HCT116 (cell line): ENCODE data around the gene FAM221B.

Source experiments
- CTCF ChIP-seq, 3 experiments: fragments of 200-600 bp in 1 of 3; sonication (generic) in 1 of 3; IDR thresholded peaks in 2 of 3; conservative IDR thresholded peaks in 1 of 3; 2 replicates each; pipeline ENCODE4 v1.5.1; 2012 to 2017; ENCODE audit warnings: low read depth in 2 of 3, low read length in 2 of 3, antibody characterized with exemption in 1 of 3, borderline replicate concordance in 1 of 3, control low read depth in 1 of 3, mild to moderate bottlenecking in 1 of 3, mixed read lengths in 1 of 3, mixed run types in 1 of 3, moderate library complexity in 1 of 3; ENCODE audit not compliant: insufficient read depth in 1 of 3
- EGR1 ChIP-seq: IDR thresholded peaks from 2 replicates; pipeline ENCODE4 v1.6.1; 2012; ENCODE audit warnings: low read depth
- ELF1 ChIP-seq: IDR thresholded peaks from 2 replicates; pipeline ENCODE4 v1.6.1; 2012; ENCODE audit warnings: low read depth, borderline replicate concordance
- EZH2 ChIP-seq: fragments of 200-600 bp; sonication (generic); IDR thresholded peaks from 2 replicates; pipeline ENCODE4 v1.6.1; 2017; ENCODE audit warnings: antibody characterized with exemption, mixed run types
- EZH2phosphoT487 ChIP-seq: fragments of 200-600 bp; IDR thresholded peaks from 2 replicates; pipeline ENCODE4 v1.6.1; 2018; ENCODE audit warnings: antibody characterized with exemption, borderline replicate concordance
- FOSL1 ChIP-seq: IDR thresholded peaks from 2 replicates; pipeline ENCODE4 v1.6.1; 2012; ENCODE audit warnings: low read depth
- JUND ChIP-seq: IDR thresholded peaks from 2 replicates; pipeline ENCODE4 v1.6.1; 2012
- POLR2A ChIP-seq: IDR thresholded peaks from 2 replicates; pipeline ENCODE4 v1.7.0; 2011; ENCODE audit warnings: borderline replicate concordance; ENCODE audit not compliant: insufficient read depth, insufficient read length; ENCODE audit errors: extremely low read depth
- RAD21 ChIP-seq: IDR thresholded peaks from 2 replicates; pipeline ENCODE4 v1.6.1; 2012; ENCODE audit warnings: low read depth, mild to moderate bottlenecking
- SP1 ChIP-seq: IDR thresholded peaks from 2 replicates; pipeline ENCODE4 v1.6.1; 2012; ENCODE audit warnings: low read depth
- TCF7L2 ChIP-seq: IDR thresholded peaks from 2 replicates; pipeline ENCODE4 v1.7.0; 2011; ENCODE audit warnings: borderline replicate concordance, inconsistent platforms; ENCODE audit not compliant: insufficient read depth, insufficient read length; ENCODE audit errors: extremely low read depth
- ZBTB33 ChIP-seq: IDR thresholded peaks from 2 replicates; pipeline ENCODE4 v1.6.1; 2011; ENCODE audit warnings: mild to moderate bottlenecking, low read length, moderate library complexity; ENCODE audit not compliant: insufficient replicate concordance; ENCODE audit errors: extremely low read depth
- ZNF274 ChIP-seq: fragments of 200-500 bp; sonication (Bioruptor generic); IDR thresholded peaks from 2 replicates; pipeline ENCODE4 v1.6.1; 2014; ENCODE audit warnings: mild to moderate bottlenecking, low read depth, low read length, inconsistent platforms

- no peak for TF ChIP-seq CTCF (IDR thresholded peaks at IDR 0.05 in 2 of 3, conservative IDR thresholded peaks at IDR 0.05 in 1 of 3; ENCODE audit: borderline replicate concordance in 1 of 3, insufficient read depth in 1 of 3, low read depth in 2 of 3, low read length in 2 of 3)
- no peak for TF ChIP-seq POLR2A
- TF ChIP-seq SP1: no peak
- no peak for TF ChIP-seq EGR1
- TF ChIP-seq ZBTB33: no peak
- TF ChIP-seq JUND: no peak
- no peak for TF ChIP-seq ZNF274
- no peak for TF ChIP-seq EZH2
- no peak for TF ChIP-seq FOSL1
- TF ChIP-seq EZH2phosphoT487: no peak
- TF ChIP-seq RAD21: no peak
- no peak for TF ChIP-seq ELF1
- no peak for TF ChIP-seq TCF7L2
Observed at GRCh38 chr9:35776018-35776417, 52.5 kb downstream of the FAM221B start.
